Measurements from ENCODE around the gene CEP57L1.
A peak's percentile ranks its signal among the peaks of the same experiment; 100 is the strongest.
"Not testable (repeated sequence)": the region's sequence is repeated elsewhere in the genome, so short reads cannot be mapped to it uniquely, and the experiment has no call there.

CEP57L1 gene

DNA sequence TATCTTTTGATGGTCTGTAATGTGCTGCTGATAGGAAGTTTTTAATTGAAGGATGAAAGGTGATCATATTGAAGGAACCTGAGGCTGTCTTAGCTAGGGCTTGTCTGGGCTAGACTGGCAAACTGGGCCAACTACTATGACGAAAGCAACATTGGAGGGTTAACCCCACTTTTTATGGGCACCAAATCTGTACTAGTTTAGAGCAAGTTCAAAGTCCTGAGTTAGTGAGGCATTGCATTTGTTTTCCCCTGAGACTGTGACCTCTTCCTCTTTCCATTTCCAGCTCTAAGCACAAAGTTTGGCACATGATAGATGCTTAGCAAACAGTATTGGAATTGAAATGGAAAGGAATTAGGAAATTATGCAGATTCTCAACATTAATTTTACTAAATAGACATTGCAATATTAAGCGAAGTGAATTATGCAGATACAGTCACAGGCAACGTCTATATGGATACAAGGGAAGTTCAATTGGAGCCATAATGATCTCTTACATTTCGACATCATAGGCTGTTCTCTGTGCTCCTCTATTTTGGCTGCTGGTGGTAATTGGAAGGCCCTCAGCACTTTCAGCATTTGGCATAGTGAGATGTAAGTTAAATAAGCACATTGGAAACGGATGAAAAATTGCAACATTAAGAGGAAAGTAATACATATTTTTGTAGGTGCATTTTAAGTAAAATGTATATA, 22.2 kb downstream of the CEP57L1 start:
- DNase-seq = no peak

DNA sequence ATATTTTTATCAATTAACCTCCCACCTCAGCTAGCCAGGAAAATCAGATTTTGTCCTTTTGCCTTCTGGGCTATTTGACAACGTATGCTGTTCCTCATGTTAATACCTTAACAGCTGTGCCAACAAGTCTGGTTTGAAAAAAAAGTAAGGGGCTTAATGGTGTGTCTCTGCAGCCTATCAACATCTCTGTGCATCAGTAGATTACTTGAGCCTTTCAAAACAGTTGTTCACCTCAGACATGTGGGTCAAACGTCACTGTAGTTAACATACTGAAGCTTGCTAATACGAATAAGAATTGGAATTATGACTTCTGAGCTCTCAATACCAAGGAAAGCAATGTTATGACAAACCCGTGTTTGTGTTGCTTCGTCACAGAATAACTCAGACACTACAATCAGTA, 23.0 kb downstream of the CEP57L1 start:
- no peak for DNase-seq

DNA sequence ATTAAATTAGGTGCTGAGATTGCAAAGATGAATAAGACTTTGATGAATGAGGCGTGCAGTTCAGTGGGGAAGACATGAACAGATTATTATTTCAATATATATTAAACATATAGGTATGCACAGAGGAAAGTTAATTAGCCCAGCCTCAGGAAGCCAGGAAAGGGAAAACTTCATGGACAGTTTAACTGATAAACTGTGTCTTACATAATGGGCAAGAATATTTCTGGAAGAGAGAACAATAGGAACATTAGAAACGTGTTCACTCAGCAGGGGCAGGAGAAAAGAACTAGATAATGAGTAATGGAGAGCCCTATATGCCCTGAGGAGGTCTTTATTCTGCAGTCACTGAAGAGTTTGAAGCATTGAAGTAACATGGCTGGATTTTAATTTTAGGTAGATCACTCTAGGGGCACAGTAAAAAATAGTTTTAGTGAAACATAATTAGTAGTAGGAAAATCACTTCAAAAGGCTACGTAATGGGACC, 23.6 kb downstream of the CEP57L1 start:
- DNase-seq = no peak

DNA sequence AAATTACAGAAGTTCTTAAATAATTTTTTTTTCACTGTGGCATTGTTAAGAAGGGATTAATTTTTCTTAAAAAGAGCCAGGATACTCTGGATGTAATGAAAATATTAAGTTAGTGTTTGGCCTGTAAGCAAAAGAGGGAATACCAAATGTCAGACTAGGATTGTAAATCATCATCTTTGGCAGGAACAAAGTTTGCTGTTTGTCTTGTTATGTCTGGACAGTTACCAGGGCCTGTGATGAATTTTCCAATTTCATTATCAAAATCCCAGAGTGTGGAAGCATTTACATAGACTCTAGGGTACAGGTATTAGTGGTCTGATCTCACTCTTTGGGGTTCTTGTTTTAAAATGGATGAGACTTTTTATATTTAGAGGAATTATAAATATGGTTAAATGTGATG, 26.1 kb downstream of the CEP57L1 start:
- DNase-seq = no peak

DNA sequence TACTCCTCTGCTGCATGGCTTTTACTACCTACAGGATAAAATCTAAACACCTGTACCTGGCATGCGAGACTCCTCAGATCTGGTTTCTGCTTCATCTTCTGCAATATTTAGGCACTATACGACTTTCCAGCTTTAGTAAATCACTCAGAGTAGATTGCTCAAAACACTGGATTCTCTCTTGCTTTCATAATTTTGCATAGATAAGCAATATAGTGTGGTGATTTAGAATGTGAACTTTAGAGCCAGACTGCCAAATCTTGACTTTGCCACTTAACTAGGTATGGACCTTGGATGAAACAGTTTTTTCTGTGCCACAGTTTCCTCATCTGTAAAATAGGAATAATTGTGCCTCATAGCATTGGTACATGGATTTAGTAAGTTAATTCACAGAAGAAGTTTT, 28.9 kb downstream of the CEP57L1 start:
- no peak for DNase-seq

DNA sequence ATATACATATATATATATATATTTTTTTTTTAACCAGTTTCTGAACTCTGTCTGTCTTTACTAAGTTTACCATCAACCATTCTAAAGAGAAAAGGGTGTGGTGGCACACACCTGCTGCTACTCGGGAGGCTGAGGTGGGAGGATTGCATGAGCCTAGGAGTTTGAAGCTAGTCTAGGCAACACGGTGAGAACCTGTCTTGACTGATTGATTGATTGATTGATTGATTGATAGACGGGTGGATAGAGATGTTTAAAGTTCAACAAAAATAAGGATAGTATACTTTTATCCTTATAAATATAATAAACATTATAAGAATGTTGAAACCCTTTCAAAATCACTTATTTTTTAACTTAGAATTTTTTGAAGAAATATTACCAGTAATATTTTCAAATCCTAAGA, 30.2 kb downstream of the CEP57L1 start:
- DNase-seq = no peak

DNA sequence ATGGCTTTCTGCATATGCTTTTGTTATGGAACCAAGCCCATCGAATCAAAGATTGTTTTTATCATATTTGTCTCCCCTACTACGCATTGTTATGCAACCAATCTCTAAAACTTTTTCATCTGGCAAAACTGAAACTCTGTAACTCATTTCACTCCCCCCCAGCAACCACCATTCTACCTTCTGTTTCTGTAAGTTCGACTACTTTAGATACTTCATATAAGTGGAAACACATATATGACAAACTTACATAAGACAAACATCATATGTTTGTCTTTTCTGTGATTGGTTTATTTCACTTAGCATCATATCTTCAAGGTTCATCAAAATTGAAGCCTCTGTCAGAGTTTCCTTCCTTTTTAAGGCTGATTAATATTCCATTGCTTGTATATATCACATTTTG, 34.8 kb downstream of the CEP57L1 start:
- no peak for DNase-seq

DNA sequence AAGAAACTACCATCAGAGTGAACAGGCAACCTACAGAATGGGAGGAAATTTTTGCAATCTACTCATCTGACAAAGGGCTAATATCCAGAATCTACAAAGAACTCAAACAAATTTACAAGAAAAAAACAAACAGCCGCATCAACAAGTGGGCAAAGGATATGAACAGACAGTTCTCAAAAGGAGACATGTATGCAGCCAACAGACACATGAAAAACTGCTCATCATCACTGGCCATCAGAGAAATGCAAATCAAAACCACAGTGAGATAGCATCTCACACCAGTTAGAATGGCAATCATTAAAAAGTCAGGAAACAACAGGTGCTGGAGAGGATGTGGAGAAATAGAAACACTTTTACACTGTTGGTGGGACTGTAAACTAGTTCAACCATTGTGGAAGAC, 40.3 kb downstream of the CEP57L1 start:
- DNase-seq = not testable (repeated sequence)

DNA sequence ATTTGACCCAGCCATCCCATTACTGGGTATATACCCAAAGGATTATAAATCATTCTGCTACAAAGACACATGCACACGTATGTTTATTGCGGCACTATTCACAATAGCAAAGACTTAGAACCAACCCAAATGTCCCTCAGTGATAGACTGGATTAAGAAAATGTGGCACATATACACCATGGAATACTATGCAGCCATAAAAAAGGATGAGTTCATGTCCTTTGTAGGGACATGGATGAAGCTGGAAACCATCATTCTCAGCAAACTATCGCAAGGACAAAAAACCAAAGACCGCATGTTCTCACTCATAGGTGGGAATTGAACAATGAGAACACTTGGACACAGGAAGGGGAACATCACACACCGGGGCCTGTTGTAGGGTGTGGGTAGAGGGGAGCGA, 40.7 kb downstream of the CEP57L1 start:
- not testable (repeated sequence) for DNase-seq

DNA sequence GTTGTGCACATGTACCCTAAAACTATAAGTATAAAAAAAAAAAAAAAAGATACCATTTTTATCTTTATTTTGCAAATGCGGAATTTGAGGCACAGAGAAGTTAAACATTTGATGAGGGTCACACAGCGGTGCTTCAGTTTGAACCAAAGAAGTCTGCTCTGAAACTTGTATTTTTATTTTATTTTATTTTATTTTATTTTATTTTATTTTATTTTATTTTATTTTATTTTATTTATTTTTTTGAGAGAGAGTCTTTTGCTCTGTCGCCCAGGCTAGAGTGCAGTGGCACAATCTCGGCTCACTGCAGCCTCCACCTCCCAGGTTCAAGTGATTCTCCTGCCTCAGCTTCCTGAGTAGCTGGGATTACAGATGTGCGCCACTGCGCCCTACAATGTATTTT, 41.2 kb downstream of the CEP57L1 start:
- not testable (repeated sequence) for DNase-seq

DNA sequence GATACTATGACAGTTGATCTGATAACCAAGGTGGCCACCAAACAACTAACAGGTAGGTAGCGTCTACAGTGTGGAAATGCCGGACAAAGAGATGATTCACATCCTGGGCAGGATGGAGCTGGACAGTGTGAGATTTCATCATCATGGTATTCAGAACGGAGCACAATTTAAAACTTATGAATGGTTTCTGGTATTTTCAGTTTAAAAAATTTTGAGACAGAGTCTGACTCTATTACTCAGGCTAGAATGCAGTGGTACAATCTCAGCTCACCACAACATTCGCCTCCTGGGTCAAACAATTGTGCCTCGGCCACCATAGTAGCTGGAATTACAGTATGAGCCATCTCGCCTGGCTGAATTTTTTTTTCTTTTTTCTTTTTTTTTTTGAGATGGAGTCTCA, 43.8 kb downstream of the CEP57L1 start:
- no peak for DNase-seq

DNA sequence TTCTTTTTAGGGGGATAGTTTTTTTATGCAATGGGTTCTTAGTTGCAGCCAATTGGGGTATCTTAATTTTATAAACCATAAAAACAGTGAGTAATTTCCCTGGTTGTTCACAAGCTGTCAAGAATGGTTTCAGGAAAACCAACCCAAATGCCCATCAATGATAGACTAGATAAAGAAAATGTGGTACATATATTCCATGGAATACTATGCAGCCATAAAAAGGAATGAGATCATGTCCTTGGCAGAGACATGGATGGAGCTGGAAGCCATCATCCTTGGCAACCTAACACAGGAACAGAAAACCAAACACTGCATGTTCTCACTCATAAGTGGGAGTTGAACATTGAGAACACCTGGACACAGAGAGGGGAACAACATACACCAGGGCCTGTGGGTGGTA, 46.8 kb downstream of the CEP57L1 start:
- not testable (repeated sequence) for DNase-seq

DNA sequence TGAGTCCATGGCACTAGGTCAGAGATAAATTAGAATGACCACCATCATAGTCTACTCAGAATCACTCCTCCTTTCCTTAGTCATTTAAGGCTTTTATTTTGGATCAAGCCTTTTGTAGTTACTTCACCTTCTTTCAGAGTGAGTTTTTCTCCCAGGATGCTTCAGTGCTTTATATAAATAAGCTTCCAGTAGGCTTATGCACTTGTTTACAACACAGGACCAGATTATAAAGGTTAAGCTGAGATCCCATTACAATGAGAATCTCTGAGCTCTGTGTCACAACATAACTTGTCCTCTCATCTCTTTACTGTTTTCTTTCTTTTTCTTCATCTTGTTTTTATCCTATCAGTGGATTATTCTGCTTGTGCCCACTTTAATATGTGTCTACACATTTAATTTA, 47.9 kb downstream of the CEP57L1 start:
- DNase-seq = no peak

DNA sequence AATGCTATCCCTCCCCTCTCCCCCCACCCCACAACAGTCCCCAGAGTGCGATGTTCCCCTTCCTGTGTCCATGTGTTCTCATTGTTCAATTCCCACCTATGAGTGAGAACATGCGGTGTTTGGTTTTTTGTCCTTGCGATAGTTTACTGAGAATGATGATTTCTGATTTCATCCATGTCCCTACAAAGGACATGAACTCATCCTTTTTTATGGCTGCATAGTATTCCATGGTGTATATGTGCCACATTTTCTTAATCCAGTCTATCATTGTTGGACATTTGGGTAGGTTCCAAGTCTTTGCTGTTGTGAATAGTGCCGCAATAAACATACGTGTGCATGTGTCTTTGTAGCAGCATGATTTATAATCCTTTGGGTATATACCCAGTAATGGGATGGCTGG, 52.9 kb downstream of the CEP57L1 start:
- not testable (repeated sequence) for DNase-seq

DNA sequence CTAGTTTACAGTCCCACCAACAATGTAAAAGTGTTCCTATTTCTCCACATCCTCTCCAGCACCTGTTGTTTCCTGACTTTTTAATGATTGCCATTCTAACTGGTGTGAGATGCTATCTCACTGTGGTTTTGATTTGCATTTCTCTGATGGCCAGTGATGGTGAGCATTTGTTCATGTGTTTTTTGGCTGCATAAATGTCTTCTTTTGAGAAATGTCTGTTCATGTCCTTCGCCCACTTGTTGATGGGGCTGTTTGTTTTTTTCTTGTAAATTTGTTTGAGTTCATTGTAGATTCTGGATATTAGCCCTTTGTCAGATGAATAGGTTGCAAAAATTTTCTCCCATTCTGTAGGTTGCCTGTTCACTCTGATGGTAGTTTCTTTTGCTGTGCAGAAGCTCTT, 53.4 kb downstream of the CEP57L1 start:
- not testable (repeated sequence) for DNase-seq

DNA sequence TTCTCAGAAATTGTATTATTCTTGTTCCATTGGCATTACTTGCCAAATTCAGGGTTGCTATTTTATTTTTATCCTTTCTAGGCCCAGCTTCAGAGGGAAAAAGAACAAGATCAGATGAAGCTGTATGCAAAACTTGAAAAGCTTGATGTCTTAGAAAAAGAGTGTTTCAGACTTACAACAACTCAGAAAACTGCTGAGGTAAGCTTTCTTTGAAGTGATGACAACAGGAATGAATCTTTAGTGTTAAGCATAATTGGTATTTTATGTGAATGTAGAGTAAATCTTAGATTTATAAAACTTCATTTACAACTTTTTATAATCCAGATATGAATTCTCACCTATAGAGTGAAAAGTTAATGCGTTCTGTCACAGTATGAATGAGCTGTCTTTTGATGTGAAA, 58.4 kb downstream of the CEP57L1 start:
- DNase-seq = no peak

DNA sequence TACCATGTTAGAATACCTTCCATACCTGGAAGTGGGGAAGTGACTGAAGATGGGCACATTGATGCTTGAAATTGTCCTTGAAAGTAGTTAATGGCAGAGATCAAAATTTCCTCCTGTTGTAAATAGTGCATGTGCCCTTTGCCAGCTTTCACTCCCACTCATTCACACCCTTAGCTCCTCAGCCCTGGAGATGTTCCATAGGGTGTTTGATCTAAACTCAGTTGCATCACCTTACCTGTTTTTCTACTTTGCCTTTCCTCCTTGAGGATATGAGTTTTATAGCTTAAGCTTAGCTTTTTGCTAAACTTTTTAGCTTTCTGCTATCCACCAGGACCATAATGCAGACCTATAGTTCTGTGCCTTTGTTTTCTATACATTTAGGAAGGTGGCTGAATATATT, 69.0 kb downstream of the CEP57L1 start:
- no peak for DNase-seq

DNA sequence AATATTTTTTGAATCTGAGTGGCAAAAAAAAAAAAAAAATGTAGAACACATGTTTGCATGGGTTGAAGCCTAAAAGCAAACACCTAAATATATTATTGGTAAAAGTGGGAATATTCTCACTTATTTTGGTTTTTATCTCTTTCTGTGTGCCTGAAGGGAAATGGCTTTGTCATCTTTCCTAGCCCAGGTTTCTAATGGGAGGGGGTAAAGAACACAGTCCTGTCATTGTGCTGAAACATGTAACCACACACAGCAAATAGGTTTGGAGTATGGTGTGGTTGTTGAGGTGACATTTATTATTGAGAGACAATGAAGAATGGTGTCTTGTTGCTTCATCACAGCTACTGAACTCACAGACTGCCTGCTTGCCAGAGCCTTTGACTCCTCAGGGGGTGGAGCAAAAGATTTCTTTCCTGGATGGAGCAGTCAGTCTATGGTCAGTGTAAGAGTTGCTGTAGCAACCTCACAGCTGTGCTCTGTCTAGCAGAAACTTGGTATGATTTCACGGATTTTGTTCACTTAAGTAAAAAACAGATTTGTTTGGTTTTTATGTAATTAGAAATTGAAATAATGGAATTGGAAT, 70.2 kb downstream of the CEP57L1 start:
- peak; percentile 9 to 23 for DNase-seq

DNA sequence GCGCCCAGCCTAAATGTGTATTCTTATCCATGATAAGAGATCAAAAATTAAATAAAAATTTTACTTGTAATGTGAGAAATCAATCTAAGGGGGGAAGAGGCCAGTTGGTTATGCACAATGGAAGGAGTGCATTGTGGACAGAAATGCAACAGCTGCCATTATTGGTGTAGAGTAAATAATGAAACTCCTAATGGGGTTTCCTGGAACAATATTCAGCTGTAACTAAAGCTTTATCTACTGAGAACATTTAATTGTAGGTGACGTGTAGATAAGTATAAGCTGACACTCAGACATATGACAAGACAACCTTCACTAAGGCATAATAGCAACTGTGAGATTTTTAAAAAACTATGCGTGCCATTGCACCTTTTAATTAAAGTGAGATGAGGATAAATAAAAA, 71.4 kb downstream of the CEP57L1 start:
- peak in 1 of 2 experiments; percentile 14 for DNase-seq

DNA sequence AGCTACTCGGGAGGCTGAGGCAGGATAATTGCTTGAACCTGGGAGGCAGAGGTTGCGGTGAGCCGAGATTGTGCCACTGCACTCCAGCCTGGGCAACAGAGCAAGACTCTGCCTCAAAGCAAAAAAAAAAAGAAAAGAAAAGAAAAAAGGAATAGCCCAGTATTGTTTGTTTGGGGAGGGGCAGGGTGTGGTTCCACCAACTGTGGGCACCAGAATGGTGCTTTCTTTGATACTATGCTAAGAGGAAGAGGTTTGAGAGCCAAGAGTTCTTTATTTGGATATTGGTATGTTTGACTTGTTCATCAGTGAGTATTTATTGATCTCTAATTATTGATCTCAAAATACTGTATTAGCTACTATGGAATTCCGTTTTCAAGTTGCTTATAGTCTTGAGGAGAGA, 72.3 kb downstream of the CEP57L1 start:
- no peak for DNase-seq

DNA sequence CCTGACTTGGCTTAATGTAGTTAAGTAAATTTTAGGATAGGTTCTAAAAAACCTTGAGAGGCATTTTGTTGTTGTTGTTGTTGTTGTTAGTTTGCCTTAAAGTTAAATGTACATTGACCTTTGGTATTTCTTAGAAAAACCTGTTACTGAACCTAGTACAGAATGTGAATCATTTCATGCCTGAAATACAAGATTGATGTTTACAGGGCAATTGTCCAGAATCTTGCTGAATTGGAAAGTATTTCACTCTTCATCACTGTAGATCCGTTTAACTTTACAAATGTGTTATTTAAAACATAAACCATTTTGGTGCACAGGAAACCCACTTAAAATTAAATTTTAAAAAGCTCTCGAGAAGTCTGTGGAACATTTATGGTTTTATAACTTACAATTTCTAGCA, 75.0 kb downstream of the CEP57L1 start:
- DNase-seq = no peak

DNA sequence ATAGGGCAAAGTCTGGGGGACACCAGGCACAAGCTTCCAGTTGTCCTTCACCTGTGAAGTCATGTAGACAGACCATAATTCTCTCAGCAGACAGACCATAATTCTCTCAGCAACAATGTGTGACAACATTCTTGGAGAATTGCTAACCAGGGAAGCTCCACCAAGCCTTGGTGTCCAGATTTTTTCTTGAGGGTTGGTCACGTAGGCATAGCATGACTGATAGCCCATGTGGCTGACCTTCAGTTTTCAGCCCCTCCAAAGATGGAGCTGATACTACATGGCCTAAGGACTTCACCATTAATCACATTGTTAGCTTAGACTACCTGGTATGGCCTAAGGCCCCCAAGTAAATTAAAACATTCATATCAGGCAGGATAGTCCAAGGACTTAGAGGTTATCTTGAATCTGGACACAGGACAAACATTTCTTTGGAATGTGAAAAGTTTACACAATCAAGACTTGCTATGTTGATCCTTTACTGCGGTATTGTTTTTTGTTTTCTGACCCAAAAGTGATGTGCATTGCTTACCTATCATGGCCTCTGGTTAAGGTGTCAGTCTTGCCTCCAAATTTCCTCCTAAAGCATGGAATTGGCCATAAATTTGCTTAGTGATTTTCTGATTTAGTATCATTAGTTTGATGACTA, 76.9 kb downstream of the CEP57L1 start:
- DNase-seq = no peak

DNA sequence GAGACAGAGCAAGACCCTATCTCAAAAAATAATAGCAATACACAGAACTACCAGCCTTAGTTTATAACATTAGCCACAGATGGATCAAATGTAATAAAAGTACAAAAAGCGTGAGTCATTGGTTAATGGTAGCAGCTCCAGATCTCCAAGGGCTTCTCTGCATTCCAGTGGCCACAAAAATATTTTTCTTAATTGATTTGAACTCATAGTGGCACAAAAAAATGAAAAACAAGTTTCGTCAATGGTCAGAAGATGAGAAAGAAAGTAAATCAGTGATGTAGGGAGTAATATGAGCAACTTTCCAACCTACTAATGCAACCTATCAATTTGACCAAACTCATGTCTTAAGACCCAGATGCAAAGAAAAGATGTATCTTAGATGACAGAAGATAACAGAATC, 79.6 kb downstream of the CEP57L1 start:
- DNase-seq = no peak

DNA sequence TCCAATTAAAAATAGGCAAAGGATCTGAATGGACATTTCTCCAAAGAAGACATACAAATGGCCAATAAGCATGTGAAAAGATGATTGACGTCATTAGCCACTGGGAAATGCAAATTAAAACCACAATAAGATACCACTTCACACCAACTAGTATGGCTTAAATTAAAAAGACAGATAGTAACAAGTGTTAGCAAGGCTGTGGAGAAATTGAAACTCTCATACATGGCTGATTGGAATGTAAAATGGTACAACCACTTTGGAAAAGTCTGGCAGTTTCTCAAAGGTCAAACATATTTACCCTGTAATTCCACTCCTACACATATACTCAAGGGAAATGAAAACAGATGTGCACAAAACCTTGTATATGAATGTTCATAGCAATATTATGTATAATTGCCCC, 83.6 kb downstream of the CEP57L1 start:
- DNase-seq = no peak

All from SHP77 (cell line).